GM19467 (cell line): ENCODE measurements around the gene ARFIP1.
"Not testable (repeated sequence)": the region's sequence is repeated elsewhere in the genome, so short reads cannot be mapped to it uniquely, and the experiment has no call there.

Source experiments
- ATAC-seq: cut with Tn5 transposase; IDR thresholded peaks from one replicate; pipeline ENCODE4 v1.9.1; 2021; ENCODE audit warnings: mild to moderate bottlenecking, moderate library complexity; ENCODE audit not compliant: unreplicated experiment

The ARFIP1 gene, protein sequence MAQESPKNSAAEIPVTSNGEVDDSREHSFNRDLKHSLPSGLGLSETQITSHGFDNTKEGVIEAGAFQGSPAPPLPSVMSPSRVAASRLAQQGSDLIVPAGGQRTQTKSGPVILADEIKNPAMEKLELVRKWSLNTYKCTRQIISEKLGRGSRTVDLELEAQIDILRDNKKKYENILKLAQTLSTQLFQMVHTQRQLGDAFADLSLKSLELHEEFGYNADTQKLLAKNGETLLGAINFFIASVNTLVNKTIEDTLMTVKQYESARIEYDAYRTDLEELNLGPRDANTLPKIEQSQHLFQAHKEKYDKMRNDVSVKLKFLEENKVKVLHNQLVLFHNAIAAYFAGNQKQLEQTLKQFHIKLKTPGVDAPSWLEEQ

DNA sequence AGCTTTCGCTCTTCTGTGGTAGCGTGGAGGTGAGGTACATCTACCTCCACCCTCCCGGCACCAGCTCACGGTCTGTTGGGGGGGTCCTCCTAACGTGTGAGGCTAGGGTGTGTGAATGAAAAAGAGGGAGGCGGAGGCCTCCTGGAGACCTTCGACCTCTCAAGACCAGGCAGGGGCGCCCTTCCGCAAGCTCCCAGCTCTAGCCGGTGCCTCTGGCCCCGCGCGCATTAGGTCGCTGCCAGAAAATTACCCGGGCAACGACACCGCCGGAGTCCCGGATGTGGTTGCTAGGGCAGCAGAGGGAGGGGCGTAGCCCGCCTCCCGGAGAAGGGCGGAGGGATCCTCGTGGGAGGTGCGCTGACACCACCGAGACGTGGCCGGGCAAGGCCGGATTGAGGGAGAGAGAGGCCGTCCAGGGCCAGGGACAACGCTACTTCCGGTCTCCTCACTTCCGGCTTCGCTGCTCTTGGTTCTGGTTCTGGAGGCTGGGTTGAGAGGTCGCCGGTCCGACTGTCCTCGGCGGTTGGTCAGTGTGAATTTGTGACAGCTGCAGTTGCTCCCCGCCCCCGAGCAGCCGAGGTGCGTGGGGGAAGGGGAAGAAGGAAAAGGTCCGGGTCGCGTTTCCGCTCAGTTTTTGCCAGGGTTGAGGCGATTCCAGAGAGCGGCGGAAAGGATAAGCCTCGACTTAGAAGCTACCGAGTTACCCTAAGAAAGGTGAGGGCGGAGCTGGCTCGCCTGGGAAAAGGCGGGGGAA, at the start of gene ARFIP1, which contains the start of gene TIGD4:
ARFIP1 (plus strand) TSS at position 442 of the 754 bp plus-strand sequence. CDS start 49,680 bp downstream, outside the sequence.
TIGD4 (minus strand) TSS at position 218 of the 754 bp plus-strand sequence. CDS start 8,726 bp downstream, outside the sequence.
- ATAC-seq, result peak; percentile 93

DNA sequence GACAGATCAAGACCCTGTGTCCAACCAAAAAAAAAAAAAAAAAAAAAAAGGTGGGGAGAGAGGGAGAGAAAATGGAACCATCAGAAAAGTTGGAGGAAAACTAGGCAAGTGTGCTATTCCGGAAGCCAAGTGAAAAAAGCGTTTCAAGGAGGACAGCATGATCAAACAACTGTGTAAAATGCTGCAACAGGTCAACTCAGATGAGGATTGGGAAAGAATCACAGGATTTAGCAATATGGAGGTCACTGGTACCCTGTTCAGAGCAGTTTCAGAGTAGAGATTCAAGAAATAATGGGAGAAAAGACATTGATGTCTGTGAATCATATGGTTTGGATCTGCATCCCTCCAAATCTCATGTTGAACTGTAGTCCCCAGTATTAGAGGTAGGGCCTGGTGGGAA, 47.8 kb upstream of the ARFIP1 start:
- ATAC-seq, result no peak

DNA sequence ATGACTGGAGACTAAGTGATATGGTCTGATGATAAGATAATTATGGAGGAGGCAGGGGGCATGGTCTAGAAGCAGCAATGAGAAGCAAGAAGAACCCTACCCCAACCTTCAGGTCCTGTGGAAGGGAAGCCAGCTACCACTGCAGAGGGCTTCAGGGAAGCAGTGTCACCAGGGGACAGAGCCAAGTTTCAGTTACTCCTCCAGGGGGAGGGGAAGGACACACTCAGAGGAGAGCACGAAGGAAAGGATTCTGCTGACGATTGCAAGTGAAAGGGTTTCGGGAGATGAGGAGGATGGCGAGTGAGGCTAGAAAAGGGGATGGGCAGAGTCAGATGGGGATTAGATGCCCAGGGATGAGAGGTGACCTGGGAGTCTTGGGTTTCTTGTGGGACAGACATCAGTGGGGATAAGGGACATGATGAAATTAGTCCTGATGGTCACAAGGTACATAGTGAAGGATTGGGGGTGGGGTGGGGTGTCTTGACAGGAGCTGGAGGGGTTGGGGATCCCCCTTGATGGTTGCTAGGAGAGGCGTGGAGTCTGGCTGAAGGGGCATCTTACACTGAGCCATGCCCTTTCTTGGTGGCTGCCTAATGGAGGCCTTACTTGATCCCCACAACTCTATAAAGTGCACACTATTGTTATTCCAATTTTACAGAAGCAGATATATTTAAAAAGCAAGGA, 45.6 kb upstream of the ARFIP1 start:
- ATAC-seq, result no peak

DNA sequence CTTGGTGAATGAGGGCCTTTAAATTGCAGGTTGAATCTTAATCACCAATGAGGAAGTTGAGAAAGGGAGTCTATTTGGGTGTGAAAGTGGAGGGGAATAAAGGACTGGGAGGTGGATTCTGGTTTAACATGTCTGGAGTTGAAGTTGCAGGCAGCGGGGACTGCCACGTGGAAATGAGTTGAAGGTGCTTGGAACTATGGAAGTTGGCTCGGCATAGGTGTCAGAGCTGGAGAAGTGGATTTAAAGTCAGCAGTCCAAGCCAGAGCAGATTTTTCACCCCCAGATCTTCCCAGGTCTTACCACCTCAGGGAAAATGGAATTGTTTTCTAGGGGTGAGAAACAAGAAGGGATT, 45.1 kb upstream of the ARFIP1 start:
- no peak for ATAC-seq

DNA sequence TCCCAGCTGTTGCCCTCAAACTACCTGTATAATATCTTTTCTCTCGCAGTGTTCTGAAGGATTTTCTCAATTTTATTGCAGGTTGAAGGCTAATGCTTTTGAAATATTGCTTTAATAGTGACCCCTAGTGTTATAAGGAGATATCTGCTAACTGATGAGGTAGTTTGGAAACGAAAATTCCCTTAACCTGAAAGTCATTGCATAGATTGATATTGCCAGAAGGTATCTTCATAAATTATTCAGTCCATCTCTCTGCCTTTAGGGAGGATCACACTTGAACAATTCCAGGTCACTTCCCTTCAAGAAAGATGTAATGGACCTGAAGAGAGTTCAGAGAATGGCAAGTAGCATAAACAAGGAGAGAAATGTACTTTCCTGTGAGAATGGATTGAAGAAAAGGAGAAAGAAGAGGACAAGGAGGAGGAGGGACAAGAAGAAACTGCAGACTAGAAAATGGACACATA, 44.3 kb upstream of the ARFIP1 start:
- no peak for ATAC-seq

DNA sequence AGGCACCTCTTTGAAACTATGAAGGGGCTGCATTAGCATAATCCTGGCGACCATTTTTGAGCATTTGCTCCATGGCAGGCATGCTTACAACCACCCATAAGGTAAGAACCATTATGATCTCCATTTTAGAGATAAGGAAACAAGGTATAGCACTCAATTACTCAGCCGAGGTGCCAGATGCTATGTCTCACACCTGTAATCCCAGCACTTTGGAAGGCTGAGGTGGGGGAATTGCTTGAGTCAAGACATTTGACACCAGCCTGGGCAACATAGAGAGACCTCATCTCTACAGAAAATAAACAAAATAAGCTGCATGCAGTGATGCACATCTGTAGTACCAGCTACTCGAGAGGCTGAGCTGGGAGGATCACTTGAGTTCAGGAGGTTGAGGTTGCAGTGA, 43.8 kb upstream of the ARFIP1 start:
- ATAC-seq, result no peak

DNA sequence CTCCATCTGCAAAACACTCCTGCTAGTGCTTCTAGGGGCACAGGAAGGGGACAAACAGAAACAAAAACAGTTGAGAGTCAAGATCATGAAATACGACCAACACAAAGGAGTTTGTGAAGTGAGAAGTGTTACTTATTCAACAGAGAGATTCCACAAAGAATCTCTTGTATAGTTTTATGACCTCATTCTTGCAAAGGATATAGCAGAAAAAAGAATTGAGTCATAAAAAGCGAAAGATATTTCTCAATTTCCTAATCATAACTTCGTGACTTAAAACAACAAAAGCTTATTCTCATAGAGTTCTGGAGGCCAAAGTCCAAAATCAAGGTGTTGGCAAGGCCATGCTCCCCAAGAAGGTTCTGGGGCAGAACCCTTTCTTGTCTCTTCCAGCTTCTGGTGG, 40.9 kb upstream of the ARFIP1 start:
- ATAC-seq, result no peak

DNA sequence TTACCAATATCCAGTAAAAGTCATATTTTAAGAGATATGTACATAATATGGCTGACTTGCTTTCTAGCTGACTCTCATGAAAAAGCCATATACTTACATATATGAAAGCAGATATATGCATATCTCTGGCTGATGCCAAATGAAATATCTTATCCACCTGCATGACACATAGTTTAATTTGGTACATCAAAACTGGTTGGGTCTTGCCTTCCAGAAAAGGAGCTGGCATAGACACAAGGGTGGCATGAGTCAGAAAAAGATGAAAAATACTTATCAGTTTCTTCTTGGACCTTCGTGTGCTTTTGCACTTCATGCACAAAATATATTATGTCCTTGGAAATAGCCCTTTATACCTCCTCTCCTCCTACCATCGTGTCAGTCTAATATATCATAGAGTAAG, 32.3 kb upstream of the ARFIP1 start:
- ATAC-seq, result no peak

DNA sequence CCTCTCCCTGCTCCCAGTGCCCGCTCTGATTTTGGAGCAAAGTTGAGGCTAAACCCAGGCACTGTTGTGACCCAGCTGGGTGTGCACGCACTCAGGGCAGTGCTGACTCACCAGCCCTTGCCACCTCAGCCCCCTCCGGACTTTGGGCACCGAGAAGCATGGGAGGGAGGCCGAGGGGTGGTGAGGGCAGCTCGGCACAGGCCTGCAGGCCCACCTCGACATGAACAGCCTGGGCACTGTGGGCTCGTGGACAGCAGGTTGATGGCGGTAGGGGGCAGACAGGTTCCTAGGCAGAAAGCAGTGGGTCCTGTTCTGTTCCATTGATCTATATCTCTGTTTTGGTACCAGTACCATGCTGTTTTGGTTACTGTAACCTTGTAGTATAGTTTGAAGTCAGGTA, 31.1 kb upstream of the ARFIP1 start:
- no peak for ATAC-seq

DNA sequence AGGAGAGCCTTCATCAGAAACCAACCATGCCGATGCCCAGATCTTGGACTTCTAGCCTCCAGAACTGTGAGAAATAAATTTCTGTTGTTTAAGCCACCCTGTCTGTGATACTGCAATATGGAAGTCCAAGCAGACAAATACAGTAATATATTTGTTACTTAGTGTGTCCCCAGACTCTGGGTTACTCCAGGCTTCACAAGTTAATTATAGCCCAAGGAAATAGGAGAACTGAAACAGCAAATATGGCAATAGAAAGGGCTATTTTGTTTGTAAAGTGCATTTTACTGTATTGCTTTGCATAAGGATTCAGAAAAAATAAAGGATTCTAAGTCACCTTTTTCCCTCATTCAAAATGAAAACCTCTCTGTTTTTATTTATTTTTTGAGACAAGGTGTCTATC, 16.0 kb upstream of the ARFIP1 start:
- no peak for ATAC-seq

DNA sequence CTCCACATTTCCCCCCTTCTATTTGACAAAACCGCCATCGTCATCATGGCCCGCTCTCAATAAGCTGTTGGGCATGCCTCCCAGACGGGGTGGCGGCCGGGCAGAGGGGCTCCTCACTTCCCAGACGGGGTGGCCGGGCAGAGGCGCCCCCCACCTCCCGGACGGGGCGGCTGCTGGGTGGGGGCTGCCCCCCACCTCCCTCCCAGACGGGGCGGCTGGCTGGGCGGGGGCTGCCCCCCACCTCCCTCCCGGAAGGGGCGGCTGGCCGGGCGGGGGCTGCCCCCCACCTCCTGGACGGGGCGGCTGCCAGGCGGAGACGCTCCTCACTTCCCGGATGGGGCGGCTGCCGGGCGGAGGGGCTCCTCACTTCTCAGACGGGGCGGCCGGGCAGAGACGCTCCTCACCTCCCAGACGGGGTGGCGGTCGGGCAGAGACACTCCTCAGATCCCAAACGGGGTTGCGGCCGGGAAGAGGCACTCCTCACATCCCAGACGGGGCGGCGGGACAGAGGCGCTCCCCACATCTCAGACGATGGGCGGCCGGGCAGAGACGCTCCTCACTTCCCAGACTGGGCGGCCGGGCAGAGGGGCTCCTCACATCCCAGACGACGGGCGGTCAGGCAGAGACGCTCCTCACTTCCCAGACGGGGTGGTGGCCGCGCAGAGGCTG, 14.6 kb upstream of the ARFIP1 start:
- ATAC-seq, result not testable (repeated sequence)

DNA sequence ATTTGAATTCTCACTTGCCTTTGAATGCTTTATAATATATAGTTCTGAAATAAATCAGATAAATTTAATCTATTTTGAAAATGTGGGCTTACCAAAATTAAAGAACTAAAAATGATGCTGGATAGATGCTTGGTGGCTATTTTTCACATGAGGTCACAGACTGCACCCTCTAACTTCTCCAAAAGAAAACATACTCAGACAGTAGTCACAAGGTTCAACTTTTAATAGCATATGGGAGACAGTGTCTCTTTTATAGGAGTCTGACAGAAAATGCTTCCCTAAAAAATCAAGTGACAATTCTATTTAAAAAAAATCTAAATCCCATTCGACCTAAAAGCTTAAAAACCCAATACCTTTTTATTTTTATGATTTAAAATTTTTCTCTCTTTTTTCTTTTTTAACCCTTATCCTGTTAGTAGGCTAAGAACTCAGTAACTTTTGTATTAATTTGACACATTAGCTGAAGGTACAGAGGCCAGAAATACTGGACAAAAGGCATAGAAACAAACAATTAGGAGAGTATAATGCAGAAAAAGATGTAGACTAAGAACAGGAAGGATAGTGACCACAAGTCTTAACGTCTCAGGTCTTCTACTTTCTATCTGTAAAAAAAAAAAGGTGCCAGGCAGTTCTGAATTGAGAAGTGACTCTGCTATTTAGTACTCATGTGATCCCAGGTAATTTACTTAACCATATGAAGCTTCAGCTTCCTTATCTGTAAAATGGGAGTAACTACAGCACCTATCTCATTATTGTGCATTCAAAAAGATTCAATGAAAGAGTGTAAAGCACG, 7.8 kb upstream of the ARFIP1 start:
- peak; percentile 78 for ATAC-seq

DNA sequence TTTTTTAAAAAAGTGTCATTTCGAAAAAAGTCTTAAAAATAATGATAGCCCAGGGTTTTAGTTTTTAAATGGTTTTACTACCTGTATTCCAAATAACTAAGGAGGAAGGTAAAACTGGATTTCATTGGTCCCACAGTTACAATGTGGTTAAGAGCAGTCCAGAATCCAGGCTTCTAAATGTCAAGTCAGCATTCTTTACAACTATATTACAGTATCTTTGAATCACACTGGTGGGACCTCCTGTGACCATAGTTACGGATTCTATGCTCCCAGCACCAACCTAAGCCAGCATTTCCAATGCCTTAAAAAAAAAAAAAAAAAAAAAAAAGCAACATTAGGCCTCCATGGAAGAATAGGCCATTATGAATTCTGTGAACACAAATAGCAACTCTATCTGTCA, 6.4 kb upstream of the ARFIP1 start:
- ATAC-seq, result no peak

DNA sequence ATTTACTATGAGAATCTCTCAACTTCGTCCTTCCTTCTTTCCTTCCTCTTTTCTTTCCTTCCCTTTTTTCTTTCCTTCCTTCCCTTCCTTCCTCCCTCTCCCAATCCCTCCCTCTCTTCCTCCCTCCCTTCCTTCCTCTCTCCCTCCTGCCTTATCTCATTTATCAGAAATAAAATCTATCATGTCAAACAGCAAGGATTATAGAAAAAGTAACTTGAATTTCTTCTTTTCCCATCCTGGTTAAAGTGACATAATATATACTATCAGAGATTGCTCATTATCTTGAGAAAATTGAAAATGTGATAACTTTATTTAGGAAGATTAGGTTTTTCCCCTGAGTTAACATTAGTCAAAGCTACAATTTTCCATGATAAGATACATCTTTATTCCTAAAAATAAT, 5.8 kb upstream of the ARFIP1 start:
- ATAC-seq, result no peak

DNA sequence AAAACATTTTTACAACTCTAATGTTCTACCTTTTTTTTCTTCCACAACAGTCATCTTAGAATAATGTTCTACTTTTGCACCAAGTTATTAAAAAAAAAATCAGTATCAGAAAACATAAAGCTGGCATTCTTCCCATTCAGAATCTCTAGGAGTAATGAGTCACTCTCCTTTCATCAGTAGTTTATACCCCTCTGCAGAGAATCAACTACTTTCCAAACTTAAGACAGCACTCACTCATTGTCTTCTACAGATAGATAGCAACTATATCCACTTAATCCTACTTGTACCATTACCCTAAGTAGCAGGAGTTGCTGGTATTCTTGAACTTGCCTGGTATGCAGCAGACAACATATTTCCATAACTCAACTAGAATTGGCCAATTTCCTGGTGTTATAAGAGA, 3.4 kb upstream of the ARFIP1 start:
- ATAC-seq, result no peak

DNA sequence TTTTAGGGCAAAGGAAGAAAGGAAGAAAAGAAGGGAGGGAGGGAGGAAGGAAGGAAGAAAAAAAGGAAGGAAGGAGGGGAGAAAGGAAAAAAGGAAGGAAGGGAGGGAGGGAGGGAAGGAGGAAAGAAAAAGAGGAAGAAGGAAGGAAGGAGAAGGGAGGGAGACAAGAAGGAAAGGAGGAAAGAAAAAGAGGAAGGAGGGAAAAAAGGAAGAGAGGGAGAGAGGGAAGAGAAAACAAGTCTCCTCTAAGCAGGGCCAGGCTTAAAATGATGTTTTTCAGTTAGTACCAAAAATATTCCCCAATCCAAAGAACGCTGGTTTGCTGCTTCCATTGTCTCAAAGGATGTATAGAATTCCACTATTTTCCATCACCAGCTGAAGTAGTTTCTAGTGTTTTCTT, 2.3 kb upstream of the ARFIP1 start:
- no peak for ATAC-seq

DNA sequence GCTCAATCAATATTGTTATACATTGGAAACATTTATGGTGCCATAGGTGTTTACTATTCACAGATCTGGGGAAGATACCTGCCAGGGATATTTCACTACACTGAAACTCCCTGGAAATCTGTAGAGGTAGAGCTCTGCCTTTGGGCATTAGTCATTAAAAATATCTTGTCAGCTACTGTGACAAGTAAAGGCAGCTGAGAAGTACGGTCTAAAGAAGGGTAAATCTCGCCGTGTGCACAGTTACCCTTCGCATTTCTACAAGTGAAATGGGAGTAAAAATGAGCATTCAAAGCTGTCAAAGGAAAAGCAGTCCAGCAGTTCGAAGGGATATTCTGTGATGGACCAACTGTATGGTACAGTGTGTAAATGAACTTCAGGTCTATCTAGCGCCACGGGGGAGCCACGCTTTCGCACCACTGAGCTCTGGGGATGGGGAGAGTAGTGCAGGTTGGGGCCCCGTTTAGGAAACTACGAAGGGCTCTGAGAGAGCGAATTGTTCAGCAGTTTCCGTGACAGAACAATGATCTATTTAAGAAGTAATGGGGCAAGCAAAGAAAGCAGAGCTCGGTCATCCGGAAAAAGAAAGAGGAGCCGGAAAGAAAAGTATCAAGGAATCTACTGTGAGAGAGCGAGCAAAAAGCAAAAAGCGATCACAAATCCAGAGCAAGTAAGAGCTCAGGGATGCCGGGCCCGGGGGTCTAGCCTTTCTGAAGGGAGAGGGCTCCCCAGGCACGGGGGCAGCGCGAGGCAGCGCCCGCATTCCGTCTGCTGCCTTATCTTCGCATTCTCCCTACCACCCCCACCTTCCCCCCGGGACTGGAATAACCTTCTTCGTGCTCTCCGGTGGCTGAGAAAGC, 870 bp upstream of the ARFIP1 start:
- no peak for ATAC-seq

DNA sequence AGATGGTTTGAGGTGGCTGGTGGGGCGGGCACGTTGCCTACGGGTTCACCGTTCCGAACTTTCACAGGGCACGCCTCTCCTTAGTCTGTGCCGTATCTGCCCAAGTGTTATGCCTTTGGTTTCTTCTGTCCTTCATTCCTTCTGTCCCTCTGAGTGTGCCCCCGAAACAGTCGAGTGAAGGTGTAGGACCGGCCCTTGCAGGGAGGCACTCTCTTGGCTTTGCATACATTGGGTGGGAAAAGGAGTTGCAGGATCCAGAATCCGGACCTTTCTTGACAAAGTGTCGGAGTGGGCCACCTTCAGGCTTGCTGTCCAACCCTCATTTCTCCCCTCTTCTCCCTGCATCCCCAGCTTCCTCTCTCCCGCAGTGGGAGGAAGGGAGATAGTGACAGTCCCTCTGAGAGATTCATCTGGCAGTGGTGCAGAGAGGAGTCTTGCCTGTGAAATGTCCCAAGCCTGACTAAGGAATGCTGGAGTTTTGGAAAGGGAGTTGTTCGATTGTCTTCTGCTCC, 569 bp downstream of the ARFIP1 start:
- ATAC-seq, result no peak
